Smooth muscle cell (in vitro differentiated cells): Measurements from ENCODE around the gene MAN1A1. TPM values are rescaled to one million over a fixed set of nuclear protein-coding genes. Genes with fewer than 3 reads are reported as not detected.
A peak's percentile ranks its signal among the peaks of the same experiment; 100 is the strongest.

Source experiments
- DNase-seq: peaks from one replicate; lab custom pipeline; 2025; ENCODE audit not compliant: unreplicated experiment; lab: John Stamatoyannopoulos, UW
- H2AFZ ChIP-seq: fragments of 200-600 bp; sonication (generic); 2 replicates; pipeline ENCODE4 v1.6.0; 2016; ENCODE audit warnings: antibody characterized with exemption, low read depth, mild to moderate bottlenecking
- H3F3A ChIP-seq: fragments of 200-600 bp; sonication (generic); 2 replicates; pipeline ENCODE4 v1.6.0; 2017; ENCODE audit warnings: antibody characterized with exemption, low read depth
- H3K27ac ChIP-seq: fragments of 200-600 bp; sonication (generic); 2 replicates; pipeline ENCODE4 v1.5.1; 2016; ENCODE audit warnings: low read depth, mild to moderate bottlenecking
- H3K27me3 ChIP-seq: fragments of 200-600 bp; sonication (generic); 2 replicates; pipeline ENCODE4 v1.6.1; 2016; ENCODE audit warnings: low read depth, mild to moderate bottlenecking
- H3K36me3 ChIP-seq: fragments of 200-600 bp; sonication (generic); 2 replicates; pipeline ENCODE4 v1.5.1; 2016; ENCODE audit warnings: low read depth
- H3K4me1 ChIP-seq: fragments of 200-600 bp; sonication (generic); 2 replicates; pipeline ENCODE4 v1.5.1; 2016; ENCODE audit warnings: low read depth
- H3K4me2 ChIP-seq: fragments of 200-600 bp; sonication (generic); 2 replicates; pipeline ENCODE4 v1.6.0; 2016; ENCODE audit warnings: mild to moderate bottlenecking
- H3K4me3 ChIP-seq: fragments of 200-600 bp; sonication (generic); 2 replicates; pipeline ENCODE4 v1.5.1; 2016; ENCODE audit warnings: mild to moderate bottlenecking
- H3K79me2 ChIP-seq: fragments of 200-600 bp; sonication (generic); 2 replicates; pipeline ENCODE4 v1.6.0; 2016; ENCODE audit warnings: low read depth, mild to moderate bottlenecking
- H3K9ac ChIP-seq: fragments of 200-600 bp; sonication (generic); 2 replicates; pipeline ENCODE4 v1.6.0; 2016; ENCODE audit warnings: low read depth
- H3K9me3 ChIP-seq: fragments of 200-600 bp; sonication (generic); replicated peaks from 2 replicates; pipeline ENCODE4 v1.5.1; 2016; ENCODE audit warnings: low read depth
- H4K20me1 ChIP-seq: fragments of 200-600 bp; sonication (generic); 2 replicates; pipeline ENCODE4 v1.6.0; 2016; ENCODE audit warnings: low read depth
- WGBS: methylation state at CpG from one replicate; pipeline ENCODE4 v1.1.7; 2016; ENCODE audit warnings: low lambda C conversion rate; 5-methylcytosine and 5-hydroxymethylcytosine counted together
- polyA plus RNA-seq: library from polyadenylated mRNA; unstranded; fragments of >200 nt; fragmentation: Nextera tagmentation; extraction: Ambion mirVana; gene quantifications from 2 replicates; pipeline ENCODE4 v1.2.1, GENCODE V29; 2016
- total RNA-seq: library from RNA; depleted of rRNA; stranded (reverse); fragments of >200 nt; gene quantifications from 2 replicates; pipeline ENCODE4 v1.2.3, GENCODE V29; 2014
- TF ChIP-seq, protein P1 (sequence below): fragments of 200-600 bp; sonication (generic); IDR thresholded peaks from 2 replicates; pipeline ENCODE4 v1.5.1; 2017; ENCODE audit warnings: borderline replicate concordance, mild to moderate bottlenecking, antibody characterized with exemption; ENCODE audit not compliant: insufficient read depth, poor library complexity, severe bottlenecking

Gene MAN1A1
- total and polyA plus RNA-seq, 2 experiments from 2014 or later: 57.1 to 127 TPM

DNA sequence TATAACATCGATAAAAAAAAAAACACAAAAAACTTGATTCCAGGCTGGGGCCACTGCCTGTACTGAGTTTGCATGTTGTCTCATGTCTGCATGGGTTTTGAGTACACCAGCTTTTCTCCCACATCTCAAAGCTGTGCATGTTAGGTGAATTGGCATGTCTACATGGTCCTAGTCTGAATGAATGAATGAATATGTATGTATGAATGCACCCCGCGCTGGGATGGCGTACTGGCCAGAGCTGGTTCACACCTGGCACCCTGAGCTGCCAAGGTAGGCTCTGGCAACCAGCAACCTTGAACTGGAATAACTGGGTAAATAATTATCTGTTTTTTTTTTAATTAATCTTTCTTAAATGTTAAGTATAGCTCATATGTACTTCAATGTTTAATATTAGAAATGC lies 131.0 kb downstream of the MAN1A1 start:
- 97% methylated on average over 4 of the region's 4 CpGs for WGBS
- TF ChIP-seq, protein P1, sequence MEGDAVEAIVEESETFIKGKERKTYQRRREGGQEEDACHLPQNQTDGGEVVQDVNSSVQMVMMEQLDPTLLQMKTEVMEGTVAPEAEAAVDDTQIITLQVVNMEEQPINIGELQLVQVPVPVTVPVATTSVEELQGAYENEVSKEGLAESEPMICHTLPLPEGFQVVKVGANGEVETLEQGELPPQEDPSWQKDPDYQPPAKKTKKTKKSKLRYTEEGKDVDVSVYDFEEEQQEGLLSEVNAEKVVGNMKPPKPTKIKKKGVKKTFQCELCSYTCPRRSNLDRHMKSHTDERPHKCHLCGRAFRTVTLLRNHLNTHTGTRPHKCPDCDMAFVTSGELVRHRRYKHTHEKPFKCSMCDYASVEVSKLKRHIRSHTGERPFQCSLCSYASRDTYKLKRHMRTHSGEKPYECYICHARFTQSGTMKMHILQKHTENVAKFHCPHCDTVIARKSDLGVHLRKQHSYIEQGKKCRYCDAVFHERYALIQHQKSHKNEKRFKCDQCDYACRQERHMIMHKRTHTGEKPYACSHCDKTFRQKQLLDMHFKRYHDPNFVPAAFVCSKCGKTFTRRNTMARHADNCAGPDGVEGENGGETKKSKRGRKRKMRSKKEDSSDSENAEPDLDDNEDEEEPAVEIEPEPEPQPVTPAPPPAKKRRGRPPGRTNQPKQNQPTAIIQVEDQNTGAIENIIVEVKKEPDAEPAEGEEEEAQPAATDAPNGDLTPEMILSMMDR: no peak
- no peaks in the 10 kb centered on the region for H3K9me3 ChIP-seq

DNA sequence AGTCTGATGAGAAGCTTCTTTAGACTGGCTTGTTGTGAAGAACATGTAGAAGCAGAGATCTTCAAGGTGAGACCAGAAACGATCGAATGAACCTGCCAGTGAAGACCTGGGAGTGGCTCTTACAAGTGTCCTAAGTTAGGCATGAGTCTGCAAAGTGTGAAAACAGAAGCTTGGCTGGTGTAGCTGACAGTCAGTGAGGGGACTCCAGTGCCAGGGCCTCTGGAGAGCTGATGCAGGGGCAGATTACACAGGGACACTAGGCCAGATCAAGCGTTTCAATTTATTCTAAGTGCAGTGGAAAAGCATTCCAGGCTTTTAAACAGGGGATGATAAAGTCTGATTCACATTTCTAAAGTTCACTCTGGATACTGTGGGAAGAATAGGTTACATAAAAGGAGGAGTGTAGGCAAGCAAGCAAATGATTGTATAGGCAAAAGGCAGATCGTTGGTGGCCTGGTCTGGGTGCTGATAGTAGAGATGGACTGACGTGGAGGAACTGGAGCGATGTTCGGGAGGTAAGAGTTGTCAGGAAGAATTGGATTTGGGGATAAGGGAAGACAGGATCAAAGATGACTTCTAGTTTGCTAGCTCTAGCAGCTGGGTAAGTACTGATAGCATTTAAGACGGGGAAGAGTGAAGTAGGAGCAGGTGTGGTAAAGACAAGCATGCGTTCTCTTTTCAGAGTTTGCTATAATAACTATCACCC lies 133.5 kb downstream of the MAN1A1 start:
- Histone ChIP-seq H3K9me3 (no peaks in the 10 kb centered on the region), H3K79me2 (peaks cover 12% of the 10 kb centered on the region), H3K27ac (no peak overlapping the region), H3F3A (peaks cover 5% of the 10 kb centered on the region), H3K4me1 (no peaks in the 10 kb centered on the region), H2AFZ (no peak overlapping the region), H3K27me3 (no peaks in the 10 kb centered on the region), H4K20me1 (no peaks in the 10 kb centered on the region), H3K9ac (no peak overlapping the region), H3K4me2 (no peak overlapping the region), H3K4me3 (no peak overlapping the region), H3K36me3 (no peaks in the 10 kb centered on the region)
- 74% methylated on average over 9 of the region's 9 CpGs for WGBS
- no peak for DNase-seq
- TF ChIP-seq, protein P1: no peak

More for the DNA sequence above, 131.0 kb downstream of the MAN1A1 start:
- H2AFZ ChIP-seq: no peak overlapping the region
- H3K4me2 ChIP-seq: no peak overlapping the region
- no peaks in the 10 kb centered on the region for H4K20me1 ChIP-seq
- H3K4me3 ChIP-seq: no peak overlapping the region
- H3K27me3 ChIP-seq: no peaks in the 10 kb centered on the region
- H3K4me1 ChIP-seq: no peaks in the 10 kb centered on the region
- DNase-seq: no peak
- peaks cover 29% of the 10 kb centered on the region for H3K79me2 ChIP-seq
- H3K36me3 ChIP-seq: no peaks in the 10 kb centered on the region
- no peak overlapping the region for H3K9ac ChIP-seq
- H3F3A ChIP-seq: peaks cover 5% of the 10 kb centered on the region
- peak overlapping the region; percentile 21 for H3K27ac ChIP-seq

DNA sequence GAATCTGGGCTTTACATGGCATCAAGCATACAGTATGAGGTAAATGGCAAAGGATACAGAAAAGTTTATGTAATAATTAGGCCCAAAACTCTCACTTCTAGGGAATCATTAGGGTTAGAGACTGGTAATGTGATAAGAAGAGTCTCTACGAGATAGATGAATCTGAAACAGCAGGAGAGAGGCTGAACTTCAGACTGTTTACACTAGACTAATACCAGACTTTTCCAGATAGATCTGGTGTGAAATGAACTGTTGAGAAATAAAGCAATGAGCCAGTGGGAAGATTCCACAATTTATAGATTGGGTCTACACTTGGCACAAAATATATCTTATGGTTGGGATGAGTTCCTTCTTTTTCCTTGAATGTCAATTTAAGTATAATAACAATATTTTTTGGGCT lies 134.3 kb downstream of the MAN1A1 start:
- H3K79me2 ChIP-seq: peaks cover 6% of the 10 kb centered on the region
- no peaks in the 10 kb centered on the region for H4K20me1 ChIP-seq
- 25% methylated on average over 1 of the region's 1 CpG for WGBS
- no peak overlapping the region for H3K9ac ChIP-seq
- H3K4me1 ChIP-seq: no peaks in the 10 kb centered on the region
- H3K27me3 ChIP-seq: no peaks in the 10 kb centered on the region
- H3K4me2 ChIP-seq: peak overlapping the region; percentile 63
- peaks cover 5% of the 10 kb centered on the region for H3F3A ChIP-seq
- no peak overlapping the region for H3K4me3 ChIP-seq
- H3K36me3 ChIP-seq: no peaks in the 10 kb centered on the region
- TF ChIP-seq, protein P1: no peak
- H2AFZ ChIP-seq: no peak overlapping the region
- H3K27ac ChIP-seq: no peak overlapping the region
- DNase-seq: no peak
- no peaks in the 10 kb centered on the region for H3K9me3 ChIP-seq

DNA sequence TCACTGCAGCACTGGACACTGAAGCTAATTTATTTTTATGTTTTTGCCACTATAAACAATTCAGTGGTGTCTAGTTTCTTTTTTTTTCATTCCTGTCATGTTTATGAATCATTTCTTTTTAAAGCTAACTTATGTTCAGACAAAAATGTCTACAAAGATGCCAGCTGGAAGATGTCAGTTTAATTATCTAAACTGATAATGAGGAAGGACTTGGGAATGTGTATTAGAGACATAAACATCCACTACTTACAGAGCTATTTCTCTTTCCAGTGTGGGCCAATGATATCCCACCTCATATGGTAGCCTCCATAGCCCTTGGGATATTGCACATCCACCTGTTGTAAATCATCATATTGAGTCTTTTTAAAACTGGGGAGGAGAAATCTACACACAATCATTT lies 139.0 kb downstream of the MAN1A1 start:
- Histone ChIP-seq H3K9me3 (no peaks in the 10 kb centered on the region), H3K4me2 (peak overlapping the region; percentile 15), H3K79me2 (peaks cover 6% of the 10 kb centered on the region), H3K9ac (no peak overlapping the region), H3K36me3 (no peaks in the 10 kb centered on the region), H3F3A (no peaks in the 10 kb centered on the region), H4K20me1 (no peaks in the 10 kb centered on the region), H3K4me3 (no peak overlapping the region), H3K27ac (no peak overlapping the region), H3K27me3 (no peaks in the 10 kb centered on the region), H2AFZ (no peak overlapping the region), H3K4me1 (no peaks in the 10 kb centered on the region)
- TF ChIP-seq, protein P1: no peak
- no peak for DNase-seq
